Measurements from ENCODE around the gene VEGFB. TPM values are rescaled to one million over a fixed set of nuclear protein-coding genes. Genes with fewer than 3 reads are reported as not detected.
A peak's percentile ranks its signal among the peaks of the same experiment; 100 is the strongest.

The VEGFB gene
- total RNA-seq, 1 experiment from 2014 or later: 47.5 TPM

DNA sequence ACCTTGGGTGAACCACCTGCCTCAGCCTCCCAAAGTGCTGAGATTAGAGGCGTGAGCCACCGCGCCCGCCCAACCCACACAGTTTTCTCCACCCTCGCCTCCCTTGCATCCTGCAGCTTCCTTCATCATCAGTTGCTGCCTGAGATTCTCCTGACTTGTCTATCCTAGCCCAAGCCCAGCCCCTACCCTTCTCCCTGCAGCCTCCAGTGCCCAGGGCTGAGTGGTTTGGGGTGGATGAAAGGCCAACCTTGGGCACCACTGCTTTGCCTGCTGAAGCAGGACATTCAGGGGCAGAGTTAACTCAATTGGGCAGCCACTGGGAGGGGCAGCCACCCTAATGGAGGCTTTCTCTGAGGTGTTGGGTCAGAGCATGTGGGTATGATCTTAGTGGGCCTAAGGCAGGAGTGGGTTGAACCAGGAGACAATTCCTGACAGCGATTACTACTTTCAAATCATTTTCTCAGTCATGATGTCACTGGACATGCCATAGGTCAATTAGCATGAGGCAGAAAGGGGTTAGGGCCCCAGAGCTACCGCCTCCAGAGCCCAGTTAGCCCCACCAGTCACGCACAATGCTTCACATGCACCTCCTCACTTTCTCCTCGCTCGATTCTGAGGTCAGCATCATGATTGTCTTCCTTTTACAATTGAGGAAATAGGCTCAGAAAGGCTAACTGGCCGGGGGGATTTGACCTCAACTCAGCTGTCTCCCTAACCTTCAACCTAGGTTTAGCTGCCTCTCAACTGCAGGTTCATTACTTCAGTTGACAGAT is 5.5 kb downstream of the VEGFB start:
- Histone ChIP-seq H3K4me3 (replicated peaks in 1 of 2; ENCODE audit: low read depth in 1 of 2, low read length in 2 of 2) (peak overlapping the region; percentile 70 to 91), H3K9me3 (ENCODE audit: control insufficient read depth in 1 of 2, insufficient read depth in 1 of 2, low read depth in 1 of 2, low read length in 2 of 2) (no peaks in the 10 kb centered on the region), H2AFZ (ENCODE audit: low read depth, low read length, poor library complexity, severe bottlenecking) (no peak overlapping the region), H4K20me1 (ENCODE audit: insufficient read depth) (no peaks in the 10 kb centered on the region), H3K27me3 (ENCODE audit: insufficient read depth, low read length) (no peaks in the 10 kb centered on the region), H3K4me1 (ENCODE audit: control insufficient read depth in 1 of 2, insufficient read depth in 2 of 2, low read length in 2 of 2) (peaks cover 35 to 65% of the 10 kb centered on the region in 2 experiments), H3K4me2 (ENCODE audit: low read length) (peak overlapping the region; percentile 84), H3K79me2 (ENCODE audit: insufficient read depth, low read length) (peaks cover 41% of the 10 kb centered on the region), H3K27ac (ENCODE audit: low read depth, low read length) (peak overlapping the region; percentile 96), H3K9ac (ENCODE audit: low read length) (peak overlapping the region; percentile 99), H3K36me3 (ENCODE audit: control insufficient read depth in 1 of 2, insufficient read depth in 2 of 2, low read length in 2 of 2) (peaks cover 0 to 20% of the 10 kb centered on the region in 2 experiments; a peak in 1 of 4 replicates), H3K9me2 (ENCODE audit: insufficient read depth) (no peaks in the 10 kb centered on the region)
- ATAC-seq: no peak
- intact Hi-C loops (cut with micrococcal nuclease): loop anchor here (2.0 kb wide), 1 partner anchor 65 kb away; the partner anchor contains the start of gene ESRRA
- ChIA-PET RAD21 (ENCODE audit: low non-redundant PET in 1 of 2, low total read pairs in 2 of 2, uncharacterized antibody in 2 of 2, unreplicated experiment in 2 of 2) (no interaction called here), CTCF (no interaction called here), POLR2A (interaction anchor here (1.1 kb wide), 1 partner anchor 9 kb away, joined by 4 read pairs; no protein-coding TSS in a partner anchor)
- BruUV-seq (replicated peaks): no TSS peak
- no peak for TF ChIP-seq POLR2A (IDR thresholded peaks at IDR 0.05; ENCODE audit: borderline replicate concordance, extremely low read depth, insufficient read depth, insufficient read length)
- TF ChIP-seq YY1 (IDR thresholded peaks at IDR 0.05; ENCODE audit: extremely low read depth, insufficient replicate concordance, low read depth, low read length): no peak
- TF ChIP-seq, protein P1, sequence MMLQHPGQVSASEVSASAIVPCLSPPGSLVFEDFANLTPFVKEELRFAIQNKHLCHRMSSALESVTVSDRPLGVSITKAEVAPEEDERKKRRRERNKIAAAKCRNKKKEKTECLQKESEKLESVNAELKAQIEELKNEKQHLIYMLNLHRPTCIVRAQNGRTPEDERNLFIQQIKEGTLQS (IDR thresholded peaks at IDR 0.05): no peak
- no peak for TF ChIP-seq REST (IDR thresholded peaks at IDR 0.05; ENCODE audit: low read depth)
- TF ChIP-seq, protein P2, sequence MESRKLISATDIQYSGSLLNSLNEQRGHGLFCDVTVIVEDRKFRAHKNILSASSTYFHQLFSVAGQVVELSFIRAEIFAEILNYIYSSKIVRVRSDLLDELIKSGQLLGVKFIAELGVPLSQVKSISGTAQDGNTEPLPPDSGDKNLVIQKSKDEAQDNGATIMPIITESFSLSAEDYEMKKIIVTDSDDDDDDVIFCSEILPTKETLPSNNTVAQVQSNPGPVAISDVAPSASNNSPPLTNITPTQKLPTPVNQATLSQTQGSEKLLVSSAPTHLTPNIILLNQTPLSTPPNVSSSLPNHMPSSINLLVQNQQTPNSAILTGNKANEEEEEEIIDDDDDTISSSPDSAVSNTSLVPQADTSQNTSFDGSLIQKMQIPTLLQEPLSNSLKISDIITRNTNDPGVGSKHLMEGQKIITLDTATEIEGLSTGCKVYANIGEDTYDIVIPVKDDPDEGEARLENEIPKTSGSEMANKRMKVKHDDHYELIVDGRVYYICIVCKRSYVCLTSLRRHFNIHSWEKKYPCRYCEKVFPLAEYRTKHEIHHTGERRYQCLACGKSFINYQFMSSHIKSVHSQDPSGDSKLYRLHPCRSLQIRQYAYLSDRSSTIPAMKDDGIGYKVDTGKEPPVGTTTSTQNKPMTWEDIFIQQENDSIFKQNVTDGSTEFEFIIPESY (IDR thresholded peaks at IDR 0.05; ENCODE audit: extremely low read depth, insufficient replicate concordance, low read length): no peak
- TF ChIP-seq CEBPB (IDR thresholded peaks at IDR 0.05; ENCODE audit: low read depth): no peak
- TF ChIP-seq ELF1 (IDR thresholded peaks at IDR 0.05; ENCODE audit: borderline replicate concordance, low read depth): no peak
- TF ChIP-seq SRF (IDR thresholded peaks at IDR 0.05; ENCODE audit: low read depth): no peak
- no peak for DNase-seq (ENCODE audit: low read depth, low spot score)
